Activated CD4-positive, CD25-positive, alpha-beta regulatory T cell treated with anti-CD3 and anti-CD28 coated beads, Interleukin-2, amount 50 U/mL, for 24 hours (primary cell): ENCODE results near the gene TMEM116.

Experiments
- ATAC-seq, 2 donors: fragments of 150-1000 bp; cut with Tn5 transposase; one replicate each; pipeline ENCODE4 v1.10.0; 2021; ENCODE audit warnings: mild to moderate bottlenecking in 1 of 2, moderate library complexity in 1 of 2

Gene TMEM116

DNA sequence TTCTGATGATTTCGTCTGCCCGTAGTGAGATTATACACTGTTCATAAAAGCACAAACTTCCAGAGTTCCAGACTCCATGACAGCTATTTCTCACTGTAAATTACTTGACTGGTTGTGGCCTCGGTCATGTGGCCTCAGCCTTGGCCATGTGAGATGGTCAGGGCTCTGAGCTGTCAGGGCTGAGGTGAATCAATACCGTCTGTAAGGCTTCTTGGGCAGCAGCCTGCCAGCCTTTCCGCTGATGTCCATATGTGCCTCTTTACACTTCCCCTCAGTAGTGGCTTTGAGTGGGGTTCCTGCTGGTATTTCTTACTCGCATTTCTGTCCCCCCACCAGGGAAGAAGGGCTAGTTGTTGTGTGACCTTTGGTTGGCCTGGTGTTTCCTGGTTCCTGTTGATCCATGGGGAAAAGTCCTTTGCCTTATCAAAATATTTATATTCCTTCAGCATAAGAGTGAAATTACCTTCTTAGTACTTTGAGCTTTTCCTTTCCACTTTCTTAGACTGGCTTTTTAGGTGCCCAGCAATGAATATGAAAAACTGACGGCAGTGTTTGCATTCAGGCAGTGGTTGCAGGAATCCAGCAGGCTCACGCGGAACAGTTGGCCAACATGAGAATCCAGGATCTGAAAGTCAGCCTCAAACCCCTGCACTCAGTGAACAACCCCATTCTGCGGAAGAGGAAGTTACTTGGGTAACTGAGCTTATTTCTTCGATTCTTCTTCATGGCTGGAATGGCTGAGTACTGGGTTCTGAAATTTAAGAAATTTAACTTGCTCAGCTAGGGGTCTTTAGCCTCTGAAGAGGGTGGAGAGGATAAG is 124.8 kb downstream of the TMEM116 start:
- no peak for ATAC-seq

DNA sequence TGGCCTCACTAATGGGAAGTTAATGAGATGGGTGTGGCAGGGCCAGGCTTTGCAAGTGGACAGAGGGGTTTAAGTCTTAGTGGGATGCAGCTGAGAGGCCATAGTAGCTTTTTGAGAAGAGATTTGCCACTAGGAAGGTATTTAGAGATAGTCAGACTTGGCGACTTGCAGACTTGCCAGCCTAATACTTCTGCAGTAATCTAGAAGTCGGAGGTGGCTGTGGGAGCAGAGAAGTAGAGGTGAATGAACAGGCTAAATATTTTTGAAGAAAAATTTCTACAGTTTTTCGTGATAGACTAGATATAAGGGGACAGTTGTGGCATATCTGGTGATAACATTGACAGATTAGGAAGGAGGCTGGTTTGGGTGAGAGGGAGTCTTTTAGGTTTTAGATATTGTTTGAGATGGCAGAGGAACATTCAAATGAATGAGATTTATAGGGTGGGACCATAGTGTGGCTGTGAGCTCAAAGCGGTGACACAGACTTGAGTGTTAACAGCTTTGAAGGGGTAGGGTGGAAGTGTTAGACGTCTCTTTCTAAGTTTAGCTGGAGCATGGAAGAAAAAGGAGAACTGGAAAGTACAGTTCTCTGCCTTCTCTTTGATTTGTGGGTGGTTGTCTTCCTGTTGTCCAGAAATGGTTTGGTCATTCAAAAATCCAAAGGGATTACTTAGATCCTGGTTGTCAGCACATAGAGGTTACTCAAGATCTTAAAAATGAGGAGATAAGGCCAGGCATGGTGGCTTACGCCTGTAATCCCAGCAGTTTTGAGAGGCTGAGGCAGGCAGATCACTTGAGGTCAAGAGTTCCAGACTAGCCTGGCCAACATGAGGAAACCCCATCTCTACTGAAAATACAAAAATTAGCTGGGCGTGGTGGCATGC is 126.1 kb downstream of the TMEM116 start:
- ATAC-seq: no peak

DNA sequence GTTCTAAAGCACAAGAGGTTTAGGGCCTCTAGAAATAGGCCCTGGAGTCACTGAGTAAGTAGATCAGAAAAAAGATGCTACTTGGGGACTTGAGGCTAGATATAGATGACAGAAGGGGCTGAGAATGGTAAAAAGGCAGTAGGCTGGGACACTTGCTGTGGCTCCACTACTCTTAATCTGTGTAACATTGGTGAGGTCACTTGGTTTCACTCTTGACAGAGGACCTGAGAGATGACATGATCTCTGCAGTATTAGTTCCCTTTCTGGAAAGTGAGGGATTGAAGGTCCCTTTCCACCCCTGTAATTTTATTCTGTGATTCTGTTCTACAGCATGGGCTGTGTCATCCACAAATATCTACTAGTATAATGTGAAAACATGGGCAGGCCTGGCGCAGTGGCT is 131.2 kb downstream of the TMEM116 start:
- ATAC-seq: no peak
